Progenitor cell of endocrine pancreas (in vitro differentiated cells): ENCODE measurements around the gene PPFIBP1. TPM values are rescaled to one million over a fixed set of nuclear protein-coding genes. Genes with fewer than 3 reads are reported as not detected.
A peak's percentile ranks its signal among the peaks of the same experiment; 100 is the strongest.

Source experiments
- DNase-seq: peaks from one replicate; pipeline ENCODE4 v3.0.0; 2021; ENCODE audit warnings: low spot score; ENCODE audit not compliant: unreplicated experiment
- H3K27ac Mint-ChIP-seq: 2 replicates; pipeline ENCODE4 v1.8.0; 2021; ENCODE audit warnings: mild to moderate bottlenecking, moderate library complexity, mixed read lengths
- H3K27me3 Mint-ChIP-seq: 2 replicates; pipeline ENCODE4 v1.8.0; 2021; ENCODE audit warnings: mixed read lengths
- H3K36me3 Mint-ChIP-seq: 2 replicates; pipeline ENCODE4 v1.8.0; 2022; ENCODE audit warnings: mixed read lengths; ENCODE audit not compliant: insufficient read depth
- H3K4me1 Mint-ChIP-seq: 2 replicates; pipeline ENCODE4 v1.8.0; 2021; ENCODE audit warnings: low read depth, mixed read lengths
- H3K4me3 Mint-ChIP-seq: 2 replicates; pipeline ENCODE4 v1.8.0; 2021; ENCODE audit warnings: low read depth, mild to moderate bottlenecking, moderate library complexity, mixed read lengths
- H3K9me3 Mint-ChIP-seq: 2 replicates; pipeline ENCODE4 v1.8.0; 2021; ENCODE audit warnings: low read depth, mixed read lengths
- CTCF ChIP-seq: fragments of 200-600 bp; sonication (generic); IDR thresholded peaks from one replicate; pipeline ENCODE4 v1.5.0; 2021; ENCODE audit warnings: antibody characterized with exemption, mild to moderate bottlenecking; ENCODE audit not compliant: unreplicated experiment
- total RNA-seq: library from RNA; stranded (reverse); gene quantifications from 2 replicates; pipeline ENCODE4 v1.2.1, GENCODE V29; 2021

The PPFIBP1 gene
- total RNA-seq, 1 donor from 2014 or later, result 85.4 TPM

- no peak overlapping the region for H3K27ac Mint-ChIP-seq
- no peaks in the 10 kb centered on the region for H3K36me3 Mint-ChIP-seq
- no peaks in the 10 kb centered on the region for H3K4me1 Mint-ChIP-seq
- no peak overlapping the region for H3K4me3 Mint-ChIP-seq
- peak; percentile 64 for DNase-seq
- H3K27me3 Mint-ChIP-seq, result peaks cover 11% of the 10 kb centered on the region
- peak; percentile 99 for TF ChIP-seq CTCF
- no peaks in the 10 kb centered on the region for H3K9me3 Mint-ChIP-seq
Observed at GRCh38 chr12:27703720-27704452, 179.9 kb downstream of the PPFIBP1 start.

GRCh38 chr12:27705263-27705662, 181.3 kb downstream of the PPFIBP1 start:
- Mint-ChIP-seq H3K9me3 (no peaks in the 10 kb centered on the region), H3K4me1 (peaks cover under 1% of the 10 kb centered on the region), H3K27me3 (peaks cover 11% of the 10 kb centered on the region), H3K36me3 (no peaks in the 10 kb centered on the region), H3K4me3 (no peak overlapping the region), H3K27ac (no peak overlapping the region)
- peak; percentile 56 for TF ChIP-seq CTCF
- no peak for DNase-seq

DNA sequence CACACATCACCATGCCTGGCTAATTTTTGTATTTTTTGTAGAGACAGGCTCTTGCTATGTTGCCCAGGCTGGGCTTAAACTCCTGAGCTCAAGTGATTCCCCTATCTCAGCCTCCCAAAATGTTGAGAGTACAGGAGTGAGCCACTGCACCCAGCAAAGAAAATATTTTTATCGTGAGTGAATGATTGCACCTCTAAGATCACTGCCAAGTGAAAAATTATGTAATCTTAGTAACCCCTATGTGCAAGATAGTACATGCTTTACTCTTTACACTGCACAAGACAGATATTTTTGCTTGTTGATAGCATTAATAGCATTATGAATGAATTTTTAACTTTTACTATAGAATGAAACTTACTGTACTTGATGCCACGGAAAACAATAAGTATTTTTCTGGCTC, 183.2 kb downstream of the PPFIBP1 start:
- no peak overlapping the region for H3K27ac Mint-ChIP-seq
- H3K4me1 Mint-ChIP-seq, result peaks cover 14% of the 10 kb centered on the region
- no peaks in the 10 kb centered on the region for H3K9me3 Mint-ChIP-seq
- no peak for TF ChIP-seq CTCF
- DNase-seq, result no peak
- peaks cover 3% of the 10 kb centered on the region for H3K36me3 Mint-ChIP-seq
- peaks cover 11% of the 10 kb centered on the region for H3K27me3 Mint-ChIP-seq
- no peak overlapping the region for H3K4me3 Mint-ChIP-seq

GRCh38 chr12:27709212-27709931, 185.4 kb downstream of the PPFIBP1 start:
- Mint-ChIP-seq H3K4me3 (peak overlapping the region; percentile 95), H3K9me3 (no peaks in the 10 kb centered on the region), H3K27me3 (peaks cover 11% of the 10 kb centered on the region), H3K27ac (no peak overlapping the region), H3K36me3 (peaks cover 5% of the 10 kb centered on the region), H3K4me1 (peaks cover 16% of the 10 kb centered on the region)
- DNase-seq, result no peak
- TF ChIP-seq CTCF, result no peak

DNA sequence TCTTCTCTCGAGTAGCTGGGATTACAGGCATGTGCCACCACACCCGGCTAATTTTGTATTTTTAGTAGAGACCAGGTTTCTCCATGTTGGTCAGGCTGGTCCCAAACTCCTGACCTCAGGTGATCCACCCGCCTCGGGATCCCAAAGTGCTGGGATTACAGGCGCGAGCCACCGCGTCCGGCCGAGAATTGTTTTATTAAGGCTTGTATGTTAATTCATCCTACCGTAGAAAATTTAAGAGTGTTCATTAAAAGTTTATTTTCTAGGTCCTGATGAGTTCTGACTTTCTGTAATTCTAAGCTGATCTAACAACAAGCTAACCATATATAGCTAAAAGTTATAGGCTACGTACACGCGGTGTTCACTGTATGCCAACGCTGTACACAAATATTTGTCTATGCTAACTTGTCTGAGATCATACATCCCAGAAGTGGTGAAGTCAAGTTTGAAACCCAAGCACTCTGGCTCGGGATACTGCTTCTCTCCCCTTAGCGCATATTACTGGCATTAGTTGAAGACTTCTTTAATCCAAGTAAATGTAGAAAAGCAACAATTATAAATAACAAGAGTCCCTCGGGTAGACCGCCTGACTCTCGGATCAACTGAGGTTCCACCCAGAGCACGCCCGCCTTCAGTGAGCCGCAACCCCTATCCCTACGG, 186.1 kb downstream of the PPFIBP1 start:
- H3K9me3 Mint-ChIP-seq, result no peaks in the 10 kb centered on the region
- peaks cover 18% of the 10 kb centered on the region for H3K4me1 Mint-ChIP-seq
- H3K27me3 Mint-ChIP-seq, result peaks cover 11% of the 10 kb centered on the region
- H3K27ac Mint-ChIP-seq, result peak overlapping the region; percentile 98
- peak overlapping the region; percentile 95 for H3K4me3 Mint-ChIP-seq
- DNase-seq, result no peak
- peaks cover 8% of the 10 kb centered on the region for H3K36me3 Mint-ChIP-seq
- no peak for TF ChIP-seq CTCF
